SU-DHL-6 (cell line): Measurements from ENCODE around the gene GPATCH2.

ENCODE experiments used
- H2AFZ ChIP-seq: fragments of 200-600 bp; sonication (generic); 2 replicates; pipeline ENCODE4 v1.6.1; 2014; ENCODE audit warnings: low read depth, mild to moderate bottlenecking, moderate library complexity, mixed read lengths, antibody characterized with exemption, low read length; ENCODE audit not compliant: severe bottlenecking
- H3F3A ChIP-seq: fragments of 200-600 bp; shearing (Covaris generic); 2 replicates; pipeline ENCODE4 v1.6.0; 2016; ENCODE audit warnings: antibody characterized with exemption, mild to moderate bottlenecking; ENCODE audit not compliant: insufficient read depth
- H3K27ac ChIP-seq: fragments of 200-600 bp; sonication (generic); 2 replicates; pipeline ENCODE4 v1.5.1; 2016; ENCODE audit warnings: low read depth, mild to moderate bottlenecking, low read length, moderate library complexity, mixed read lengths
- H3K27me3 ChIP-seq: fragments of 200-600 bp; sonication (generic), shearing (Covaris generic); 2 replicates; pipeline ENCODE4 v1.6.0; 2014; ENCODE audit warnings: mild to moderate bottlenecking, low read length
- H3K36me3 ChIP-seq: fragments of 200-600 bp; sonication (generic); 2 replicates; pipeline ENCODE4 v1.6.1; 2014; ENCODE audit warnings: mild to moderate bottlenecking, low read length, mixed read lengths
- H3K4me2 ChIP-seq: fragments of 300-600, 200-600 bp; shearing (Covaris generic), sonication (generic); 2 replicates; pipeline ENCODE4 v1.6.0; 2014; ENCODE audit warnings: low read length, low read depth, mild to moderate bottlenecking; ENCODE audit not compliant: poor library complexity, severe bottlenecking
- H3K4me3 ChIP-seq: fragments of 200-600 bp; sonication (generic); 2 replicates; pipeline ENCODE4 v1.5.1; 2014; ENCODE audit warnings: antibody characterized with exemption, low read length, mild to moderate bottlenecking, mixed read lengths; ENCODE audit not compliant: insufficient read depth, poor library complexity, severe bottlenecking
- H3K79me2 ChIP-seq: fragments of 200-600 bp; sonication (generic); 2 replicates; pipeline ENCODE4 v1.6.1; 2014; ENCODE audit warnings: mild to moderate bottlenecking, low read length, moderate library complexity; ENCODE audit not compliant: insufficient read depth
- H3K9ac ChIP-seq: fragments of 200-600 bp; sonication (generic); 2 replicates; pipeline ENCODE4 v1.7.0; 2014; ENCODE audit warnings: mild to moderate bottlenecking, low read length
- H3K9me2 ChIP-seq: fragments of 200-600 bp; sonication (generic); replicated peaks from 2 replicates; pipeline ENCODE4 v1.6.1; 2014; ENCODE audit warnings: low read length; ENCODE audit not compliant: insufficient read depth
- H3K9me3 ChIP-seq: fragments of 200-600 bp; sonication (generic); 2 replicates; pipeline ENCODE4 v1.6.1; 2014; ENCODE audit warnings: low read length, mixed read lengths; ENCODE audit not compliant: insufficient read depth
- H4K20me1 ChIP-seq: fragments of 200-600 bp; sonication (generic); 2 replicates; pipeline ENCODE4 v1.6.1; 2014; ENCODE audit warnings: low read depth, mild to moderate bottlenecking, antibody characterized with exemption, low read length, moderate library complexity, mixed read lengths
- CTCF ChIP-seq: fragments of 200-600 bp; sonication (generic); IDR thresholded peaks from one replicate; pipeline ENCODE4 v1.5.1; 2017; ENCODE audit warnings: antibody characterized with exemption, mild to moderate bottlenecking, low read length, moderate library complexity; ENCODE audit not compliant: insufficient read depth, poor library complexity, severe bottlenecking
- EZH2phosphoT487 ChIP-seq: fragments of 200-600 bp; sonication (generic), shearing (Covaris generic); conservative IDR thresholded peaks from 2 replicates; pipeline ENCODE4 v1.6.1; 2018; ENCODE audit warnings: mild to moderate bottlenecking, antibody characterized with exemption, low read length, moderate library complexity, mixed read lengths

GPATCH2 gene

DNA sequence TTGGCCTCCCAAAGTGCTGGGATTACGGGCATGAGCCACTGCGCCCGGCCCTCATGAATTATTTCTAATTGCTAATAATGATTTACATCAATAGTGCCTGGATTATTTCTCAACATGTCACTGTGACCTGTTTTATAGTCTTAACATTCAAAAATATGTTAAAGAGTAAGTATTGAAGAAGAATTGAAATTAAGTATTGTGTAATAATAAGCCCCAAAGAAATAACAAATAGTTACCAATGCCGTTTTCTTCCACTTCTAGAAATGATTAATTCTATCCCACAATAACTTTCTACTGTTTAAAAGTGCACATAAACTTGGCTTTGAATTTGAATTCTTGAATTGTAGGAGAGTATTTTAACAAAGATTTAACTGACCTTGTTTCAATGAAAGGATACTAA lies 19.8 kb upstream of the GPATCH2 start:
- Histone ChIP-seq H3K79me2 (no peaks in the 10 kb centered on the region), H3K4me3 (no peak overlapping the region), H2AFZ (no peak overlapping the region), H3K27me3 (no peaks in the 10 kb centered on the region), H3K36me3 (no peaks in the 10 kb centered on the region), H3K9ac (no peak overlapping the region), H3K4me2 (no peak overlapping the region), H3F3A (no peaks in the 10 kb centered on the region), H3K9me3 (no peaks in the 10 kb centered on the region), H3K9me2 (no peaks in the 10 kb centered on the region), H3K27ac (no peak overlapping the region), H4K20me1 (no peaks in the 10 kb centered on the region)
- TF ChIP-seq CTCF = no peak
- no peak for TF ChIP-seq EZH2phosphoT487

- Histone ChIP-seq H3K9me2 (no peaks in the 10 kb centered on the region), H4K20me1 (no peaks in the 10 kb centered on the region), H3K4me2 (no peak overlapping the region), H3K27me3 (no peaks in the 10 kb centered on the region), H3K79me2 (no peaks in the 10 kb centered on the region), H3F3A (no peaks in the 10 kb centered on the region), H3K9me3 (no peaks in the 10 kb centered on the region), H3K27ac (no peak overlapping the region), H3K9ac (no peak overlapping the region), H2AFZ (no peak overlapping the region), H3K36me3 (no peaks in the 10 kb centered on the region), H3K4me3 (no peak overlapping the region)
- TF ChIP-seq EZH2phosphoT487 (no peak), CTCF (no peak)
These were observed 16.9 kb upstream of the GPATCH2 start for GRCh38 chr1:217647791-217648190.

DNA sequence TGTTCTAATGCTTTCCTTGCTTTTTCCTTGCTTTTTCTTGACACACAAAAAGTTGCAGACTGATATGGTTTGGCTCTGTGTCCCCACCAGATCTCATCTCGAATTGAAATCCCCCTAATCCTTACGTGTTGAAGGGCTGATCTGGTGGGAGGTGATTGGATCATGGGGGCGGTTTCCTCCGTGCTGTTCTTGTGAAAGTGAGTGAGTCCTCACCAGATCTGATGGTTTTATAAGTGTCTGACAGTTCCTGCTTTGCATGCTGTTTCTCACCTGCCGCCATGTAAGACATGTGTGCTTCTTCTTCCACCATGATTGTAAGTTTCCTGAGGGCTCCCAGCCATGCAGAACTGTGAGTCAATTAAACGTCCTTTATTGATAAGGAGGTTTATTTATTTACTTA lies 11.6 kb upstream of the GPATCH2 start:
- Histone ChIP-seq H3K9ac (no peak overlapping the region), H3K27me3 (no peaks in the 10 kb centered on the region), H3K4me2 (no peak overlapping the region), H3K9me3 (no peaks in the 10 kb centered on the region), H3F3A (no peaks in the 10 kb centered on the region), H3K27ac (no peak overlapping the region), H3K4me3 (no peak overlapping the region), H3K36me3 (no peaks in the 10 kb centered on the region), H2AFZ (no peak overlapping the region), H4K20me1 (no peaks in the 10 kb centered on the region), H3K9me2 (no peaks in the 10 kb centered on the region), H3K79me2 (no peaks in the 10 kb centered on the region)
- TF ChIP-seq EZH2phosphoT487 = no peak
- no peak for TF ChIP-seq CTCF

DNA sequence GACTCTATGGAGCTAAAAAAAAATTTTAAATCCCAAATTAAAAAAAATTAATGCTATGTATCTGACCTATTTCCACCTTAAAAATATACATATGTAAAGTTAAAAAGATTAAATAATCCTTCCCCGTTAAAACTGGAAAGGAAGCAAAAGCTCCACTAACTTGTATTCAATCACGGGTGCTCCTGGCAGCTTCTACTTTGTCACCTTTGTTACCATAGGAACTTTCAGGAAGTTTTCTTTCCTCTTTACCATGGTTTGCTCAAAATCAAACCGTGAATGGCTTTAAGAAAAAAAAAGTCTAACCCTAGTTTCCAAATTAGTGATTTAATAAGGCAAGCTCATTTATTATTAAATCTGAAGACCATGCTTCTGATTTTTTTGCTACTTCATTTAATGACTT lies 3.5 kb downstream of the GPATCH2 start:
- no peaks in the 10 kb centered on the region for H4K20me1 ChIP-seq
- peaks cover 39% of the 10 kb centered on the region for H3K79me2 ChIP-seq
- H3K4me3 ChIP-seq = no peak overlapping the region

More for the DNA sequence above, 3.5 kb downstream of the GPATCH2 start:
- Histone ChIP-seq H3K36me3 (no peaks in the 10 kb centered on the region), H2AFZ (no peak overlapping the region), H3K9ac (no peak overlapping the region), H3K9me2 (no peaks in the 10 kb centered on the region), H3F3A (no peaks in the 10 kb centered on the region; the same call in 1 of the 2 replicates), H3K27ac (no peak overlapping the region), H3K4me2 (no peak overlapping the region), H3K27me3 (no peaks in the 10 kb centered on the region), H3K9me3 (no peaks in the 10 kb centered on the region)
- TF ChIP-seq EZH2phosphoT487 (no peak), CTCF (no peak)
